Skeletal muscle tissue (tissue), 4 donors: ENCODE results near the gene SPOP. TPM values are rescaled to one million over a fixed set of nuclear protein-coding genes. Genes with fewer than 3 reads are reported as not detected.

Experiments used
- H3K27ac ChIP-seq: one replicate; pipeline ENCODE4 v1.7.0; 2013; ENCODE audit warnings: mild to moderate bottlenecking, low read depth, low read length, inconsistent platforms
- H3K27me3 ChIP-seq, 3 donors: one replicate each; pipeline ENCODE4 v1.7.0; 2013; ENCODE audit warnings: low read length in 3 of 3; ENCODE audit not compliant: control insufficient read depth in 3 of 3, insufficient read depth in 3 of 3
- H3K36me3 ChIP-seq, 3 donors: one replicate each; pipeline ENCODE4 v1.7.0; 2013; ENCODE audit warnings: low read length in 3 of 3; ENCODE audit not compliant: control insufficient read depth in 3 of 3, insufficient read depth in 3 of 3
- H3K4me1 ChIP-seq, 3 donors: one replicate each; pipeline ENCODE4 v1.7.0; 2013; ENCODE audit warnings: low read length in 3 of 3, mild to moderate bottlenecking in 3 of 3; ENCODE audit not compliant: control insufficient read depth in 3 of 3, insufficient read depth in 3 of 3
- H3K4me3 ChIP-seq, 3 donors: one replicate each; pipeline ENCODE4 v1.7.0; 2013; ENCODE audit warnings: low read length in 3 of 3
- H3K9ac ChIP-seq, 3 donors: one replicate each; pipeline ENCODE4 v1.7.0; 2013; ENCODE audit warnings: low read length in 3 of 3, mild to moderate bottlenecking in 3 of 3, moderate library complexity in 2 of 3, low read depth in 1 of 3
- H3K9me3 ChIP-seq, 3 donors: one replicate each; pipeline ENCODE4 v1.7.0; 2013; ENCODE audit warnings: low read length in 3 of 3; ENCODE audit not compliant: control insufficient read depth in 3 of 3
- total RNA-seq: library from RNA; depleted of rRNA; stranded (reverse); fragments of >200 nt; gene quantifications from one replicate; pipeline ENCODE4 v1.2.3, GENCODE V29; 2014
- donor health status: Osteomylitis.

The SPOP gene
- total RNA-seq, 1 donor from 2014 or later: 61.6 TPM

DNA sequence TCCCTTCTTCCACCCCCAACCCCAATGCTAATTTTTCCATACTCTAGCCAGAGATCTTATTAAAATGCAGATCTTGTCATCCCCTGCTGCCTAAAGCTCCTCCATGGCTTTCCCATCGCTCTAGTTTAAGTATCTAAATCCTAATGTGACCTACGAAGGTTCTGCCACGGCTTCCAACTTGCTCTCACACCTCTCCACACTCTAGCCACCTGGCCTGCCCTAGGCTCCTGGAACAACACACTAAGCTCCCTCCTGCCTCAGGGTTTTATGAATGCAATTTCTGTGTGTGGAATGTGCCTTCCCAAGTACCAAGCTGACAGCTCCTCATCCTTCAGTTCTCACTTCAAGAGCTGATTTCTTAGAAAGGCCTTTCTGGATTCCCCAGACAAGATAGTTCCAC, 85.6 kb downstream of the SPOP start:
- Histone ChIP-seq H3K9me3 (no peaks in the 10 kb centered on the region), H3K4me3 (no peak overlapping the region), H3K27me3 (no peaks in the 10 kb centered on the region), H3K9ac (no peak overlapping the region), H3K36me3 (peaks cover 3 to 23% (median 22%) of the 10 kb centered on the region in 3 donors), H3K4me1 (no peaks in the 10 kb centered on the region), H3K27ac (no peak overlapping the region)

GRCh38 chr17:49590874-49591273, 87.0 kb downstream of the SPOP start:
- no peaks in the 10 kb centered on the region for H3K9me3 ChIP-seq
- no peak overlapping the region for H3K27ac ChIP-seq
- no peaks in the 10 kb centered on the region for H3K27me3 ChIP-seq
- no peak overlapping the region for H3K4me3 ChIP-seq
- H3K9ac ChIP-seq: no peak overlapping the region
- H3K36me3 ChIP-seq: peaks cover 2 to 16% (median 10%) of the 10 kb centered on the region in 3 donors
- H3K4me1 ChIP-seq: no peaks in the 10 kb centered on the region

DNA sequence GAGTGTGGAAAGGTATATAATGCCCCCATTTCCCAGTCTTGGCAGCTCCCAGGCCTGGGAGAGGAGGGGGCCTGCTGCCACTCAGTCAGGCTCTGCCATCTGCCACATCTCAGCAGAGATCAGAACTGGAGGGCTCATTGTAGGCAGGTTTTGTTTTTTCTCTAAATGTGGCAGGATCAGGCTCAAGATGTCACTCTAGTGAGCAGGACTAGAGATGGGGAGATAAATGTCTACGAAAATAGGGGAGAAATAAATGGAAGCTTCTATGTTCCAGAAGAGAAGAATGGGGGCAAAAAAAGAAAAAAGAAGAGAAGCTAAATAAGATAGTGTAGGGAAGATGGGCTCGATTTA, 88.3 kb downstream of the SPOP start:
- no peak overlapping the region for H3K9ac ChIP-seq
- H3K4me3 ChIP-seq: no peak overlapping the region
- H3K4me1 ChIP-seq: no peaks in the 10 kb centered on the region
- H3K36me3 ChIP-seq: peaks cover 2 to 10% (median 9%) of the 10 kb centered on the region in 3 donors
- H3K27me3 ChIP-seq: no peaks in the 10 kb centered on the region
- no peaks in the 10 kb centered on the region for H3K9me3 ChIP-seq
- H3K27ac ChIP-seq: no peak overlapping the region

- Histone ChIP-seq H3K4me3 (no peak overlapping the region), H3K9ac (no peak overlapping the region), H3K4me1 (no peaks in the 10 kb centered on the region), H3K27ac (no peak overlapping the region), H3K27me3 (no peaks in the 10 kb centered on the region), H3K36me3 (peaks cover 2 to 10% (median 6%) of the 10 kb centered on the region in 3 donors), H3K9me3 (no peaks in the 10 kb centered on the region)
Observed at GRCh38 chr17:49588726-49589576, 88.9 kb downstream of the SPOP start.

DNA sequence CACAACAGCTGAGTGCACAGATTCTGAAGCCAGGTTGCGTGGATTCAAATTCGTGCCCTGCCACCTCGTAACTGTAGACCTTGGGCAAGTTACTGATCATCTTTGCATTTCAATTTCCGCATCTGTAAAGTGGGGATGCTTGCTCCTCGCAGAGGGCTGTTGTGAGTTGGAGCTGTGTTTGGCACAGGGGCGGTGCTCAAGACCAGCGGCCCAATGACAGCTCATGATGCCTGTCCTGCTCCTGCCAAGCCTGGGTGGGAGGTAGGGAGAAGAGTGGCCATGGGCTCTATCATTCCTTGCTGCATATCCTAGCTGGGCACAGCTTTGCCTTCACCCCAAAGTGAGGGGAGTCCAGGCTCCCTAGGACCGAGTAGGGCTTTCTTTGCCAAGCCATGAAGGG, 89.6 kb downstream of the SPOP start:
- peaks cover 2 to 10% (median 6%) of the 10 kb centered on the region in 3 donors for H3K36me3 ChIP-seq
- H3K4me3 ChIP-seq: no peak overlapping the region
- no peak overlapping the region for H3K27ac ChIP-seq
- no peaks in the 10 kb centered on the region for H3K27me3 ChIP-seq
- no peaks in the 10 kb centered on the region for H3K9me3 ChIP-seq
- H3K4me1 ChIP-seq: no peaks in the 10 kb centered on the region
- H3K9ac ChIP-seq: no peak overlapping the region

DNA sequence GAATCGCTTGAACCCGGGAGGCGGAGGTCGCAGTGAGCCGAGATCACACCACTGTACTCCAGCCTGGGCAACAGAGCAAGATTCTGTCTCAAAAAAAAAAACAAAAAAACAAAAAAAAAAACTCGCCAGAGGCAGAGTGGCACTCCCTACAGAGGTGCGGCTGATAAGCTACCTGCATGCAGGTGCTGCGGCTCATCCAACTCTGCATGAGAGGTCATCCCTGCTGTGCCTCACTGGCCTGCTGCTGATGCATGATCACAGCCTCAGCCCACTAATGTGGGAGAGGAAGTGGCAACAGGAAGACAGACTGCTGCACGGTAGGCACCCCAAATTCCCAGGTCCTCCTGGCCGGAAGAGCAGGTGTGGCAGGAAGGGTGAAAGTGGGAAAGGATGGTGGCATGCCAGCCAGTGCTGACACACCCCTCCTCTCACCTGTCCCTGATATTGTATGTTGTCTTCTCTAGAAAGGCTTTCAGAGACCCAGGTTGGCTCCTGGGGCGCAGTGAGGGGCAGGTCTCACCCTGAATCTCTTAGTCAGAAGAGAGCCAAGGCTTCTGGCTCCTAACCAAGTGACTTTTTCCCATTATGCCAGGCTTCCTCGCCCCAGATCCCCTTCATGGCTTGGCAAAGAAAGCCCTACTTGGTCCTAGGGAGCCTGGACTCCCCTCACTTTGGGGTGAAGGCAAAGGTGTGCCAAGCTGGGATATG, 90.4 kb downstream of the SPOP start:
- H3K4me3 ChIP-seq: no peak overlapping the region

GRCh38 chr17:49585422-49586027, 92.4 kb downstream of the SPOP start:
- Histone ChIP-seq H3K9ac (no peak overlapping the region), H3K27me3 (no peaks in the 10 kb centered on the region), H3K4me1 (no peaks in the 10 kb centered on the region), H3K27ac (no peak overlapping the region), H3K4me3 (no peak overlapping the region), H3K36me3 (peaks cover 0 to 2% (median 0%) of the 10 kb centered on the region in 3 donors), H3K9me3 (no peaks in the 10 kb centered on the region)

More for the DNA sequence above, 90.4 kb downstream of the SPOP start:
- Histone ChIP-seq H3K9me3 (no peaks in the 10 kb centered on the region), H3K36me3 (peaks cover 2 to 3% (median 3%) of the 10 kb centered on the region in 3 donors), H3K27me3 (no peaks in the 10 kb centered on the region), H3K27ac (no peak overlapping the region), H3K9ac (no peak overlapping the region), H3K4me1 (no peaks in the 10 kb centered on the region)

DNA sequence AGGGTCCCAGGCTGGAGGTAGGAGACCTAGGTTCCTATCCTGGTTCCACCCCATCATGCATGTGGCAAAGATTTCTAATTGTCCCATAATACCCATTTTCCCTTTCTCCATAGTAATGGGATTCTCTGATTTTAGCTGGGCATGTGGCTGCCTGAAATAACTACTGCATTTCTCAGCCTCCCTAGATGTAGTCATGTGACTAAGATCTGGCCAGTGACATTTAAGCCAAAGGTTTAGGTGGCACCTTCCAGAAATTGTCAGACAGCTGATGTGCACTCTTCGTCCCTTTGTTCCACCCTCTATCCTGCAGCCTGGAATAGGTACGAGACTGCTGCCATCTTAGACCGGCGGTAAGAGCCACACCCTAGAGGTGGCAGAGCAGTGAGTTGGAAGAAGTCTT, 94.0 kb downstream of the SPOP start:
- Histone ChIP-seq H3K4me3 (no peak overlapping the region), H3K27me3 (no peaks in the 10 kb centered on the region), H3K4me1 (no peaks in the 10 kb centered on the region), H3K36me3 (peaks cover 0 to 2% (median 0%) of the 10 kb centered on the region in 3 donors), H3K9ac (no peak overlapping the region), H3K9me3 (no peaks in the 10 kb centered on the region), H3K27ac (no peak overlapping the region)

GRCh38 chr17:49583226-49583625, 94.7 kb downstream of the SPOP start:
- no peaks in the 10 kb centered on the region for H3K27me3 ChIP-seq
- H3K9ac ChIP-seq: no peak overlapping the region
- H3K36me3 ChIP-seq: peaks cover 0 to 2% (median 0%) of the 10 kb centered on the region in 3 donors
- no peaks in the 10 kb centered on the region for H3K4me1 ChIP-seq
- no peaks in the 10 kb centered on the region for H3K9me3 ChIP-seq
- H3K27ac ChIP-seq: no peak overlapping the region
- no peak overlapping the region for H3K4me3 ChIP-seq

DNA sequence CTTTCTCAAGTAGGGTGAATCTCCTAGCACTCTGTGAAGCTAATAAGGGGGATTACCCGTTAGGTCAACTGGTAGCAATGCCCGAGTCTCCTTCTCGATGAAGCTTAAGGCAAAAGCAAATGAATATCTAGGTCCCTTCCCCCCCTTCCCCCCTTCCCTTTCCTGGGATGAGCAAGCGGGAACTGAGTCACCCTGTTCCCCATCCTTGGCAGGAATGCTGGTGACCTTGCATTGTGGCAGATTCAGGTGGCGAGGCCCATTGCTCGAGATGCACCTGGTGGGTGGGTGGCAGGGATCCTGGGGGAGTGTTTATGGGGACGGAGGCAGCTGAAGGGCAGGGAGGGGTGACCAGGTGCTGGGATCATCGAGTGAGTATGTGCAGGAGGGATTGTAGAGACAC, 95.1 kb downstream of the SPOP start:
- Histone ChIP-seq H3K27ac (no peak overlapping the region), H3K36me3 (peaks cover 0 to 2% (median 0%) of the 10 kb centered on the region in 3 donors), H3K9me3 (no peaks in the 10 kb centered on the region), H3K9ac (no peak overlapping the region), H3K4me1 (peaks cover 0 to 2% (median 0%) of the 10 kb centered on the region in 3 donors), H3K27me3 (no peaks in the 10 kb centered on the region), H3K4me3 (no peak overlapping the region)
